ENCODE data around the gene VAV2. TPM values are rescaled to one million over a fixed set of nuclear protein-coding genes. Genes with fewer than 3 reads are reported as not detected.

VAV2 gene
- total and polyA plus RNA-seq, 2 experiments from 2014 or later: 8.1 to 28.9 TPM

- Histone ChIP-seq H2AFZ (no peak overlapping the region), H3F3A (replicated peaks; ENCODE audit: low read depth) (no peaks in the 10 kb centered on the region), H4K20me1 (replicated peaks; ENCODE audit: insufficient read depth) (peaks cover 6% of the 10 kb centered on the region), H3K4me3 (no peak overlapping the region), H3K4me2 (no peak overlapping the region), H3K9me2 (ENCODE audit: insufficient read depth) (no peaks in the 10 kb centered on the region), H3K36me3 (ENCODE audit: insufficient read depth) (no peaks in the 10 kb centered on the region), H3K79me2 (replicated peaks; ENCODE audit: insufficient read depth) (no peaks in the 10 kb centered on the region; the same call in 1 of the 2 replicates), H3K27ac (ENCODE audit: low read depth) (no peak overlapping the region), H3K27me3 (ENCODE audit: insufficient read depth) (no peaks in the 10 kb centered on the region), H3K4me1 (ENCODE audit: insufficient read depth) (no peaks in the 10 kb centered on the region; the same call in 1 of the 2 replicates)
- Mint-ChIP-seq H3K4me1 (peaks cover 26% of the 10 kb centered on the region), H3K27me3 (ENCODE audit: insufficient read depth, low read depth, poor library complexity) (peaks cover 10% of the 10 kb centered on the region), H3K27ac (no peak overlapping the region), H3K36me3 (ENCODE audit: low read depth) (peaks cover 7% of the 10 kb centered on the region), H3K9me3 (no peaks in the 10 kb centered on the region; the same call in 2 of the 3 replicates), H3K4me3 (no peak overlapping the region)
- DNase-seq (ENCODE audit: low spot score) (no peak), ATAC-seq (no peak)
- TF ChIP-seq, protein P1, sequence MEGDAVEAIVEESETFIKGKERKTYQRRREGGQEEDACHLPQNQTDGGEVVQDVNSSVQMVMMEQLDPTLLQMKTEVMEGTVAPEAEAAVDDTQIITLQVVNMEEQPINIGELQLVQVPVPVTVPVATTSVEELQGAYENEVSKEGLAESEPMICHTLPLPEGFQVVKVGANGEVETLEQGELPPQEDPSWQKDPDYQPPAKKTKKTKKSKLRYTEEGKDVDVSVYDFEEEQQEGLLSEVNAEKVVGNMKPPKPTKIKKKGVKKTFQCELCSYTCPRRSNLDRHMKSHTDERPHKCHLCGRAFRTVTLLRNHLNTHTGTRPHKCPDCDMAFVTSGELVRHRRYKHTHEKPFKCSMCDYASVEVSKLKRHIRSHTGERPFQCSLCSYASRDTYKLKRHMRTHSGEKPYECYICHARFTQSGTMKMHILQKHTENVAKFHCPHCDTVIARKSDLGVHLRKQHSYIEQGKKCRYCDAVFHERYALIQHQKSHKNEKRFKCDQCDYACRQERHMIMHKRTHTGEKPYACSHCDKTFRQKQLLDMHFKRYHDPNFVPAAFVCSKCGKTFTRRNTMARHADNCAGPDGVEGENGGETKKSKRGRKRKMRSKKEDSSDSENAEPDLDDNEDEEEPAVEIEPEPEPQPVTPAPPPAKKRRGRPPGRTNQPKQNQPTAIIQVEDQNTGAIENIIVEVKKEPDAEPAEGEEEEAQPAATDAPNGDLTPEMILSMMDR (conservative IDR thresholded peaks at IDR 0.05; ENCODE audit: low read depth in 2 of 2): no peak
- TF ChIP-seq NANOG (IDR thresholded peaks at IDR 0.05; ENCODE audit: borderline replicate concordance) (no peak), ZNF114 (CRISPR knock-in tag; IDR thresholded peaks at IDR 0.05) (no peak), POLR2AphosphoS5 (IDR thresholded peaks at IDR 0.05; ENCODE audit: low read depth) (no peak), ZNF462 (CRISPR knock-in tag; IDR thresholded peaks at IDR 0.05) (no peak), ZNF331 (CRISPR knock-in tag; IDR thresholded peaks at IDR 0.05; ENCODE audit: low read depth) (no peak), STAT1 (IDR thresholded peaks at IDR 0.05; ENCODE audit: unreplicated experiment) (no peak), EZH2 (IDR thresholded peaks at IDR 0.05; ENCODE audit: low read depth, unreplicated experiment) (no peak), JUNB (IDR thresholded peaks at IDR 0.05; ENCODE audit: unreplicated experiment) (no peak), CREB1 (CRISPR knock-in tag; IDR thresholded peaks at IDR 0.05; ENCODE audit: low read depth) (no peak)
These were observed 133.4 kb downstream of the VAV2 start for GRCh38 chr9:133858771-133859170.

Measured in GM23338 (cell line).